ENCODE data around the gene GRHPR.

DNA sequence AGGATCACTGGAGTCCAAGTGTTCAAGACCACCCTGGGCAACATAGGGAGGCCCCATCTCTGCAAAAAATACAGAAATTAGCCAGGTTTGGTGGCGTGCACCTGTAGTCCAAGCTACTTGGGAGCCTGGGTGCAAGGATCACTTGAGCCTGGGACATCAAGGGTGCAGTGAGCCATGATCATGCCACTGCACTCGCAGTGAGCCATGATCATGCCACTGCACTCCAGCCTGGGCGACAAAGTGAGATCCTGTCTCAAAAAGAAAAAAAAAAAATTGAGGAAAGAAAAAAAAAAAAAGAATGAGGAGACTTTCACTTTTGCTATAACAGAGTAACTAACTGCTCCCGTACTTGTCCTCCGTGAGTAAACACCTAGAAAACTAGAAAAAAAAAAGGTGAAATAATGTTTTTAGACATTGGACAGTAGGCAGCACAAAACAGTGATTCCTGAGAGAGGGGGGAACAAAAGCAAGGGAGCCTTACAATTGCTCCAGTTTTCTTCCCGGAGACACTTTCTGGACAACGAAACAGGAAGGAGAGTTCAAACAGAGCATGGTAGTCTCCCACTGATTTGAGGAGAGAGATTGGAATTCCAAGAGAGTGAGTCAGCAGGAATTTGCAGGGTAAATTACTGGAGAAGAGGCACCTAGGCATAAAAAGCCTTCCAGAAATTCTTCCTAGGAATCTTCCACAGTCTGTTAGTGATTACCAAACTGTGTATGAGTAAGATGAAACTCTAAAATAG is 49.6 kb downstream of the GRHPR start:
- TF ChIP-seq, protein P1, sequence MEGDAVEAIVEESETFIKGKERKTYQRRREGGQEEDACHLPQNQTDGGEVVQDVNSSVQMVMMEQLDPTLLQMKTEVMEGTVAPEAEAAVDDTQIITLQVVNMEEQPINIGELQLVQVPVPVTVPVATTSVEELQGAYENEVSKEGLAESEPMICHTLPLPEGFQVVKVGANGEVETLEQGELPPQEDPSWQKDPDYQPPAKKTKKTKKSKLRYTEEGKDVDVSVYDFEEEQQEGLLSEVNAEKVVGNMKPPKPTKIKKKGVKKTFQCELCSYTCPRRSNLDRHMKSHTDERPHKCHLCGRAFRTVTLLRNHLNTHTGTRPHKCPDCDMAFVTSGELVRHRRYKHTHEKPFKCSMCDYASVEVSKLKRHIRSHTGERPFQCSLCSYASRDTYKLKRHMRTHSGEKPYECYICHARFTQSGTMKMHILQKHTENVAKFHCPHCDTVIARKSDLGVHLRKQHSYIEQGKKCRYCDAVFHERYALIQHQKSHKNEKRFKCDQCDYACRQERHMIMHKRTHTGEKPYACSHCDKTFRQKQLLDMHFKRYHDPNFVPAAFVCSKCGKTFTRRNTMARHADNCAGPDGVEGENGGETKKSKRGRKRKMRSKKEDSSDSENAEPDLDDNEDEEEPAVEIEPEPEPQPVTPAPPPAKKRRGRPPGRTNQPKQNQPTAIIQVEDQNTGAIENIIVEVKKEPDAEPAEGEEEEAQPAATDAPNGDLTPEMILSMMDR (IDR thresholded peaks at IDR 0.05) = no peak
- TF ChIP-seq POLR2A (IDR thresholded peaks at IDR 0.05) = no peak
- TF ChIP-seq POLR2AphosphoS5 (IDR thresholded peaks at IDR 0.05) = no peak
